A549 (cell line): ENCODE data around the gene MCM6. TPM values are rescaled to one million over a fixed set of nuclear protein-coding genes. Genes with fewer than 3 reads are reported as not detected.
A peak's percentile ranks its signal among the peaks of the same experiment; 100 is the strongest.

Experiments used
- ATAC-seq, 2 experiments: fragments of 200-7000 bp in 1 of 2; fragments of >200 bp in 1 of 2; cut with Nextera tagmentation in 1 of 2; cut with Tn5 transposase in 1 of 2; 3 replicates each; pipeline versions ENCODE4 v1.8.0 to v1.9.1; 2018 to 2020; ENCODE audit warnings: mild to moderate bottlenecking in 1 of 2, moderate library complexity in 1 of 2
- CTCF ChIA-PET: fragments of 300-600 bp; sonication (Branson Sonifier 250); formaldehyde crosslinking; extraction: SDS; loops from one replicate; lab custom pipeline; 2021; ENCODE audit warnings: antibody characterized with exemption, inconsistent platforms; lab: Yijun Ruan, JAX
- POLR2A ChIA-PET: fragments of 350-600 bp; formaldehyde crosslinking; extraction: SDS; loops from one replicate; lab custom pipeline; 2021; ENCODE audit warnings: antibody characterized with exemption, inconsistent platforms; lab: Yijun Ruan, JAX
- DNase-seq, 2 experiments: peaks; one replicate each; pipeline versions ENCODE4 v3.0.0 to v3.0.0-alpha.2; 2011 to 2016; ENCODE audit warnings: low read depth in 1 of 2, low spot score in 1 of 2
- FAIRE-seq: peaks from 2 replicates; lab custom pipeline; 2011; peaks lifted over from hg19 to GRCh38; lab: Jason Lieb, UNC
- H3K27ac ChIP-seq, 2 experiments: fragments of >200 bp; sonication (Bioruptor Twin); formaldehyde crosslinking; 3 replicates each; pipeline ENCODE4 v1.5.1; 2016 to 2017
- H3K4me1 ChIP-seq: fragments of >200 bp; sonication (Bioruptor Twin); formaldehyde crosslinking; 3 replicates; pipeline ENCODE4 v1.6.1; 2016
- H3K4me2 ChIP-seq: fragments of >200 bp; sonication (Bioruptor Twin); formaldehyde crosslinking; 3 replicates; pipeline ENCODE4 v1.6.1; 2016
- H3K4me3 ChIP-seq: fragments of >200 bp; sonication (Bioruptor Twin); formaldehyde crosslinking; 3 replicates; pipeline ENCODE4 v1.5.1; 2016
- H3K9me3 ChIP-seq: fragments of >200 bp; sonication (Bioruptor Twin); formaldehyde crosslinking; 3 replicates; pipeline ENCODE4 v1.6.1; 2016
- BHLHE40 ChIP-seq: IDR thresholded peaks from 2 replicates; pipeline ENCODE4 v1.6.1; 2012; ENCODE audit warnings: low read depth, low read length, inconsistent platforms
- CBX2 ChIP-seq: fragments of 200-600 bp; sonication (generic); IDR thresholded peaks from 2 replicates; pipeline ENCODE4 v1.6.1; 2016; ENCODE audit warnings: low read depth, mild to moderate bottlenecking, borderline replicate concordance
- CHD2 ChIP-seq: fragments of 150-350 bp; IDR thresholded peaks from 2 replicates; pipeline ENCODE4 v1.6.1; 2014; ENCODE audit warnings: low read length; ENCODE audit not compliant: partially characterized antibody
- CHD4 ChIP-seq: fragments of 200-600 bp; sonication (generic); IDR thresholded peaks from 2 replicates; pipeline ENCODE4 v1.6.1; 2016; ENCODE audit warnings: antibody characterized with exemption, mild to moderate bottlenecking, borderline replicate concordance
- EP300 ChIP-seq, 2 experiments: fragments of >200 bp; sonication (Bioruptor Twin); formaldehyde crosslinking; IDR thresholded peaks; 2 replicates in 1 of 2; 3 replicates in 1 of 2; pipeline ENCODE4 v1.6.1; 2016 to 2017
- ESRRA ChIP-seq: fragments of 150-350 bp; IDR thresholded peaks from 2 replicates; pipeline ENCODE4 v1.6.1; 2014; ENCODE audit warnings: mild to moderate bottlenecking, low read length, borderline replicate concordance
- FOSB ChIP-seq: fragments of 250-450 bp; sonication (Bioruptor Pico); IDR thresholded peaks from 2 replicates; pipeline ENCODE4 v1.5.0; 2020; ENCODE audit warnings: mild to moderate bottlenecking, moderate library complexity
- GATA3 ChIP-seq: IDR thresholded peaks from 2 replicates; pipeline ENCODE4 v1.6.1; 2012; ENCODE audit warnings: borderline replicate concordance
- HDAC2 ChIP-seq: fragments of 200-600 bp; sonication (generic); IDR thresholded peaks from 2 replicates; pipeline ENCODE4 v1.6.1; 2016
- HES2 ChIP-seq: fragments of >200 bp; sonication (Bioruptor Twin); formaldehyde crosslinking; IDR thresholded peaks from 2 replicates; pipeline ENCODE4 v1.6.1; 2016
- HEYL ChIP-seq: fragments of 250-450 bp; sonication (Bioruptor Pico); IDR thresholded peaks from 2 replicates; pipeline ENCODE4 v1.8.0; 2021; ENCODE audit warnings: mild to moderate bottlenecking, moderate library complexity
- JUNB ChIP-seq: fragments of >200 bp; sonication (Bioruptor Twin); formaldehyde crosslinking; IDR thresholded peaks from 2 replicates; pipeline ENCODE4 v1.6.1; 2016
- MAFK ChIP-seq: fragments of 450-650 bp; IDR thresholded peaks from 2 replicates; pipeline ENCODE4 v1.6.1; 2014; ENCODE audit not compliant: partially characterized antibody
- MAX ChIP-seq: IDR thresholded peaks from 2 replicates; pipeline ENCODE4 v1.6.1; 2012
- MAZ ChIP-seq: fragments of 150-350 bp; IDR thresholded peaks from 2 replicates; pipeline ENCODE4 v1.6.1; 2014; ENCODE audit warnings: antibody characterized with exemption, low read depth, low read length, borderline replicate concordance
- NR3C1 ChIP-seq: fragments of >200 bp; sonication (Bioruptor Twin); formaldehyde crosslinking; IDR thresholded peaks from 3 replicates; pipeline ENCODE4 v1.6.1; 2017
- PHF8 ChIP-seq: fragments of 200-600 bp; sonication (generic); IDR thresholded peaks from 2 replicates; pipeline ENCODE4 v1.6.1; 2016; ENCODE audit warnings: low read depth, mild to moderate bottlenecking, antibody characterized with exemption, moderate library complexity, borderline replicate concordance
- RAD21 ChIP-seq, 2 experiments: fragments of >200 bp in 1 of 2; sonication (Bioruptor Twin) in 1 of 2; formaldehyde crosslinking in 1 of 2; IDR thresholded peaks in 1 of 2; conservative IDR thresholded peaks in 1 of 2; 2 replicates in 1 of 2; 3 replicates in 1 of 2; pipeline ENCODE4 v1.6.1; 2012 to 2018; ENCODE audit warnings: inconsistent platforms in 1 of 2
- RFX5 ChIP-seq: fragments of 450-650 bp; IDR thresholded peaks from 2 replicates; pipeline ENCODE4 v1.7.1; 2014; ENCODE audit warnings: antibody characterized with exemption, mild to moderate bottlenecking, moderate library complexity
- RNF2 ChIP-seq: fragments of 200-600 bp; sonication (generic); IDR thresholded peaks from 2 replicates; pipeline ENCODE4 v1.6.1; 2016; ENCODE audit warnings: low read depth, mild to moderate bottlenecking, antibody characterized with exemption, moderate library complexity, borderline replicate concordance
- SMC3 ChIP-seq: fragments of >200 bp; sonication (Bioruptor Twin); formaldehyde crosslinking; IDR thresholded peaks from 3 replicates; pipeline ENCODE4 v1.6.1; 2018; ENCODE audit warnings: inconsistent platforms
- WGBS: methylation state at CpG from one replicate; pipeline ENCODE4 v1.1.6; 2017; ENCODE audit errors: missing lambda C conversion rate; 5-methylcytosine and 5-hydroxymethylcytosine counted together
- polyA plus RNA-seq, 4 experiments: library from polyadenylated mRNA; depleted of rRNA in 3 of 4; stranded (reverse); fragments of >200 nt; fragmentation: RNase III in 1 of 4; extraction: RNeasy Plus Mini Kit Qiagen cat#74134 plus additional on column Dnase treatment in 1 of 4; gene quantifications; 2 replicates in 3 of 4; 3 replicates in 1 of 4; pipeline ENCODE4 v1.2.3, GENCODE V29; 2011 to 2017
- TF ChIP-seq, protein P1 (sequence below): fragments of >200 bp; sonication (Bioruptor Twin); formaldehyde crosslinking; IDR thresholded peaks from 3 replicates; pipeline ENCODE4 v1.5.1; 2016
- TF ChIP-seq, protein P2 (sequence below): fragments of >200 bp; sonication (Bioruptor Twin); formaldehyde crosslinking; IDR thresholded peaks from 3 replicates; pipeline ENCODE4 v1.6.1; 2016
- TF ChIP-seq, protein P3 (sequence below): fragments of 250-450 bp; sonication (Bioruptor Pico); IDR thresholded peaks from 2 replicates; pipeline ENCODE4 v1.5.0; 2020; ENCODE audit warnings: low read depth, mild to moderate bottlenecking, moderate library complexity

The MCM6 gene
- polyA plus RNA-seq, 2 of the 4 experiments (the other 2 are of a cell fraction): 59.6 to 61.4 TPM

DNA sequence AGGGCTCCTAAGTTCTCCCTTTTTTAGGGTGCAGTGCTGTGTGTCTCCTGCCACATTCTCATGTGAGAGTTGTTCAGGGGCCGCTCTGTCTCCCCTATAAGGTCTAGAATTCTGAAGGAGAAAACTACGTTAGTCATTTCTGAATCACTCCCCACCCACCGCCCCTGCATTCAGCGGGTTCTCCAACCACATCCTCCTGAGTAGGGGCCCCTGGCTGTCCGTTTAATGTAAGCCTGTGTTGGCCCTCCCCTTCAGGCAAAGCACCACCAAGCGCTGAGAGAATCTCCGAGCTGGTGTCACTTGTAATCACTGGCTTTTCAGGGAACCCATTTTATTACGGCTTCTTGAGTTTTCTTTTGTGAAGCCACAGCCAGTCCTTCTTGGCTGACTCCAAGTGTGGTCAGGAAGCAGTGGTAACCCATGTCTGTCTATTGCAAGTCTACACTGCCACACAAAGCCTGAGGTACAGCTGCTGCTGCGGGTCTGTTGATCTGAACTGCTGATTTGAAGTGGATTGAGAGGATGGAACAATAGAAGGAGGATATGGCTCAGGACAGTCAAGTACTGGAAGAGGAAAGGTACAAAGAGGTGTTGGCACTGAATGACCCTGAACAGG, 56.1 kb downstream of the MCM6 start:
- Histone ChIP-seq H3K4me3 (no peak overlapping the region), H3K4me1 (no peaks in the 10 kb centered on the region), H3K4me2 (no peak overlapping the region), H3K27ac (no peak overlapping the region), H3K9me3 (no peaks in the 10 kb centered on the region)
- FAIRE-seq (no peak), DNase-seq (no peak), ATAC-seq (no peak)
- ChIA-PET POLR2A (no interaction called here), CTCF (interaction anchor here (0.7 to 1.0 kb wide), 2 partner anchors 23 to 387 kb away, joined by 3 read pairs; no protein-coding TSS in a partner anchor)
- WGBS: 52% methylated on average over 9 of the region's 9 CpGs
- TF ChIP-seq MAX: no peak
- no peak for TF ChIP-seq MAZ
- no peak for TF ChIP-seq MAFK
- no peak for TF ChIP-seq RFX5
- TF ChIP-seq BHLHE40: no peak
- no peak for TF ChIP-seq CHD2

GRCh38 chr2:135818937-135819610, 57.2 kb downstream of the MCM6 start:
- ATAC-seq: peak; percentile 76 to 91
- DNase-seq: peak; percentile 18 to 47
- Histone ChIP-seq H3K4me2 (no peak overlapping the region), H3K4me3 (no peak overlapping the region), H3K27ac (no peak overlapping the region), H3K4me1 (no peaks in the 10 kb centered on the region), H3K9me3 (no peaks in the 10 kb centered on the region)
- FAIRE-seq: no peak
- ChIA-PET POLR2A (no interaction called here), CTCF (interaction anchor here (0.6 to 1.1 kb wide), 2 partner anchors 17 to 558 kb away, joined by 3 to 4 read pairs; no protein-coding TSS in a partner anchor)
- TF ChIP-seq MAX: 0 out of 2 replicates have a peak, but pooled peaks have one; percentile 38
- TF ChIP-seq SMC3: peak; percentile 34; the same call in 2 of the 3 replicates
- TF ChIP-seq RAD21 (conservative IDR thresholded peaks at IDR 0.05 in 1 of 2, IDR thresholded peaks at IDR 0.05 in 1 of 2): peak; percentile 16 to 40; a peak in 3 of 5 replicates
- TF ChIP-seq, protein P1, sequence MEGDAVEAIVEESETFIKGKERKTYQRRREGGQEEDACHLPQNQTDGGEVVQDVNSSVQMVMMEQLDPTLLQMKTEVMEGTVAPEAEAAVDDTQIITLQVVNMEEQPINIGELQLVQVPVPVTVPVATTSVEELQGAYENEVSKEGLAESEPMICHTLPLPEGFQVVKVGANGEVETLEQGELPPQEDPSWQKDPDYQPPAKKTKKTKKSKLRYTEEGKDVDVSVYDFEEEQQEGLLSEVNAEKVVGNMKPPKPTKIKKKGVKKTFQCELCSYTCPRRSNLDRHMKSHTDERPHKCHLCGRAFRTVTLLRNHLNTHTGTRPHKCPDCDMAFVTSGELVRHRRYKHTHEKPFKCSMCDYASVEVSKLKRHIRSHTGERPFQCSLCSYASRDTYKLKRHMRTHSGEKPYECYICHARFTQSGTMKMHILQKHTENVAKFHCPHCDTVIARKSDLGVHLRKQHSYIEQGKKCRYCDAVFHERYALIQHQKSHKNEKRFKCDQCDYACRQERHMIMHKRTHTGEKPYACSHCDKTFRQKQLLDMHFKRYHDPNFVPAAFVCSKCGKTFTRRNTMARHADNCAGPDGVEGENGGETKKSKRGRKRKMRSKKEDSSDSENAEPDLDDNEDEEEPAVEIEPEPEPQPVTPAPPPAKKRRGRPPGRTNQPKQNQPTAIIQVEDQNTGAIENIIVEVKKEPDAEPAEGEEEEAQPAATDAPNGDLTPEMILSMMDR: peak; percentile 39
- TF ChIP-seq HES2: no peak
- WGBS: 46% methylated on average over 8 of the region's 8 CpGs

DNA sequence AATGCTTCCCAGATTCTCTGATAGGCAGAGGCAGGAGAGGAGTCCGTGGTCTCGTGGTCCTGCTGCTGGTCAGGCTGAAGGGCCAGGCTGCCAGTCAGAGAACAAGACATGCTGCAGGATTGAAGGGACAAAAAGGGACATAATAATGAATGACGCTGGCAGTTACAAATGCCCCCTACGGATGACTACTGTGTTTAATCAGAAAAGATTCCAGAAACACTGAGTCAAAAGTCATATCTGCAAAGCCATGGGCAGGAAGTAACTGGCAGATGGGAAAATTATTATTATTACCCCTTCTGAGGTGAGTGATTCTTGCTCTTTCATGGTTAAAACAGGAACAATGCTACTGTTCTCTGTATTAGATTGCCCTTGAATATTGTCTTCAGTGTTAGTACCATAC, 58.3 kb downstream of the MCM6 start:
- 27% methylated on average over 4 of the region's 4 CpGs for WGBS

GRCh38 chr2:135817466-135817865, 58.8 kb downstream of the MCM6 start:
- POLR2A ChIA-PET: no interaction called here
- CTCF ChIA-PET: no interaction called here
- DNase-seq (no peak), ATAC-seq (peak in 1 of 2 experiments; percentile 37; a peak in 2 of 6 replicates), FAIRE-seq (no peak)
- 75% methylated on average over 5 of the region's 18 CpGs for WGBS
- Histone ChIP-seq H3K4me2 (no peak overlapping the region), H3K27ac (no peak overlapping the region), H3K4me3 (no peak overlapping the region), H3K4me1 (no peaks in the 10 kb centered on the region), H3K9me3 (no peaks in the 10 kb centered on the region)
- no peak for TF ChIP-seq GATA3
- TF ChIP-seq, protein P2, sequence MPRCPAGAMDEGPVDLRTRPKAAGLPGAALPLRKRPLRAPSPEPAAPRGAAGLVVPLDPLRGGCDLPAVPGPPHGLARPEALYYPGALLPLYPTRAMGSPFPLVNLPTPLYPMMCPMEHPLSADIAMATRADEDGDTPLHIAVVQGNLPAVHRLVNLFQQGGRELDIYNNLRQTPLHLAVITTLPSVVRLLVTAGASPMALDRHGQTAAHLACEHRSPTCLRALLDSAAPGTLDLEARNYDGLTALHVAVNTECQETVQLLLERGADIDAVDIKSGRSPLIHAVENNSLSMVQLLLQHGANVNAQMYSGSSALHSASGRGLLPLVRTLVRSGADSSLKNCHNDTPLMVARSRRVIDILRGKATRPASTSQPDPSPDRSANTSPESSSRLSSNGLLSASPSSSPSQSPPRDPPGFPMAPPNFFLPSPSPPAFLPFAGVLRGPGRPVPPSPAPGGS: no peak
- TF ChIP-seq CBX2: no peak
- no peak for TF ChIP-seq MAX
- no peak for TF ChIP-seq PHF8
- TF ChIP-seq RNF2: no peak
- TF ChIP-seq NR3C1: no peak
- TF ChIP-seq HEYL: no peak
- TF ChIP-seq CHD4: no peak
- no peak for TF ChIP-seq JUNB
- no peak for TF ChIP-seq ESRRA
- no peak for TF ChIP-seq HDAC2
- TF ChIP-seq, protein P3, sequence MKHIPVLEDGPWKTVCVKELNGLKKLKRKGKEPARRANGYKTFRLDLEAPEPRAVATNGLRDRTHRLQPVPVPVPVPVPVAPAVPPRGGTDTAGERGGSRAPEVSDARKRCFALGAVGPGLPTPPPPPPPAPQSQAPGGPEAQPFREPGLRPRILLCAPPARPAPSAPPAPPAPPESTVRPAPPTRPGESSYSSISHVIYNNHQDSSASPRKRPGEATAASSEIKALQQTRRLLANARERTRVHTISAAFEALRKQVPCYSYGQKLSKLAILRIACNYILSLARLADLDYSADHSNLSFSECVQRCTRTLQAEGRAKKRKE (CRISPR knock-in tag): no peak
- TF ChIP-seq EP300 (IDR thresholded peaks at IDR 0.05): no peak

More for the DNA sequence above, 58.3 kb downstream of the MCM6 start:
- no peak for DNase-seq
- Histone ChIP-seq H3K27ac (no peak overlapping the region), H3K9me3 (no peaks in the 10 kb centered on the region), H3K4me2 (no peak overlapping the region), H3K4me3 (no peak overlapping the region), H3K4me1 (no peaks in the 10 kb centered on the region)
- ChIA-PET POLR2A (no interaction called here), CTCF (interaction anchor here (0.6 to 1.0 kb wide), 3 partner anchors 20 to 566 kb away, joined by 3 read pairs; no protein-coding TSS in a partner anchor)
- TF ChIP-seq FOSB (CRISPR knock-in tag) (no peak), HDAC2 (no peak), RAD21 (conservative IDR thresholded peaks at IDR 0.05 in 1 of 2, IDR thresholded peaks at IDR 0.05 in 1 of 2) (no peak)
- FAIRE-seq: no peak
- no peak for ATAC-seq
